Fibroblast of lung (primary cell): ENCODE data around the gene OR1L8. TPM values are rescaled to one million over a fixed set of nuclear protein-coding genes. Genes with fewer than 3 reads are reported as not detected.

Experiments used
- DNase-seq, 2 donors: peaks; one replicate each; pipeline versions ENCODE4 v3.0.0 to v3.0.0-alpha.2; 2010; ENCODE audit warnings: low read depth in 2 of 2
- H2AFZ ChIP-seq: 2 replicates; pipeline ENCODE4 v1.5.1; 2012; ENCODE audit warnings: low read length, control low read depth, inconsistent platforms
- H3K27ac ChIP-seq: 2 replicates; pipeline ENCODE4 v1.5.1; 2011; ENCODE audit warnings: low read length, control low read depth; ENCODE audit not compliant: insufficient read depth
- H3K27me3 ChIP-seq: 2 replicates; pipeline ENCODE4 v1.5.1; 2011; ENCODE audit warnings: mild to moderate bottlenecking, low read length; ENCODE audit not compliant: control insufficient read depth, insufficient read depth
- H3K36me3 ChIP-seq: 2 replicates; pipeline ENCODE4 v1.5.1; 2011; ENCODE audit warnings: low read length; ENCODE audit not compliant: control insufficient read depth, insufficient read depth
- H3K4me1 ChIP-seq: 2 replicates; pipeline ENCODE4 v1.5.1; 2011; ENCODE audit warnings: low read length; ENCODE audit not compliant: control insufficient read depth, insufficient read depth; ENCODE audit errors: extremely low read depth
- H3K4me2 ChIP-seq: 2 replicates; pipeline ENCODE4 v1.5.1; 2011; ENCODE audit warnings: low read length, control low read depth; ENCODE audit not compliant: insufficient read depth; ENCODE audit errors: extremely low read depth
- H3K4me3 ChIP-seq, 4 experiments: fragments of 200-600 bp in 1 of 4; sonication (generic) in 1 of 4; replicated peaks in 1 of 4; 2 replicates each; pipeline ENCODE4 v1.5.1; 2011 to 2016; ENCODE audit warnings: low read length in 4 of 4, low read depth in 3 of 4, mild to moderate bottlenecking in 3 of 4, control low read depth in 2 of 4, inconsistent platforms in 1 of 4, mixed read lengths in 1 of 4; ENCODE audit not compliant: insufficient read depth in 1 of 4; ENCODE audit errors: control extremely low read depth in 1 of 4
- H3K79me2 ChIP-seq: 2 replicates; pipeline ENCODE4 v1.5.1; 2012; ENCODE audit warnings: mild to moderate bottlenecking, low read length, inconsistent platforms; ENCODE audit not compliant: control insufficient read depth, insufficient read depth
- H3K9ac ChIP-seq: 2 replicates; pipeline ENCODE4 v1.5.1; 2011; ENCODE audit warnings: mild to moderate bottlenecking, low read length, control low read depth; ENCODE audit not compliant: insufficient read depth
- H3K9me3 ChIP-seq: 2 replicates; pipeline ENCODE4 v1.5.1; 2012; ENCODE audit warnings: low read depth, low read length; ENCODE audit not compliant: control insufficient read depth, insufficient read depth
- H4K20me1 ChIP-seq: 2 replicates; pipeline ENCODE4 v1.5.1; 2011; ENCODE audit warnings: low read length; ENCODE audit not compliant: control insufficient read depth, insufficient read depth; ENCODE audit errors: extremely low read depth
- CTCF ChIP-seq, 2 donors: IDR thresholded peaks in 1 of 2; conservative IDR thresholded peaks in 1 of 2; 1 replicate in 1 of 2; 2 replicates in 1 of 2; pipeline ENCODE4 v1.5.1; 2011 to 2012; ENCODE audit warnings: low read length in 2 of 2, control low read depth in 1 of 2, inconsistent platforms in 1 of 2, low read depth in 1 of 2, mild to moderate bottlenecking in 1 of 2
- EZH2 ChIP-seq: IDR thresholded peaks from 2 replicates; pipeline ENCODE4 v1.5.1; 2012; ENCODE audit warnings: low read length, control low read depth, mild to moderate bottlenecking; ENCODE audit errors: missing control alignments
- polyA plus RNA-seq, 2 donors: library from polyadenylated mRNA; depleted of rRNA in 1 of 2; stranded (reverse) in 1 of 2; unstranded in 1 of 2; fragments of >200 nt; gene quantifications; 2 replicates each; pipeline ENCODE4 v1.2.1, GENCODE V29; 2011 to 2012; ENCODE audit warnings: missing spikeins in 1 of 2
- total RNA-seq: library from RNA; depleted of rRNA; stranded (reverse); fragments of >200 nt; gene quantifications from 2 replicates; pipeline ENCODE4 v1.2.1, GENCODE V29; 2014

The OR1L8 gene
- total and polyA plus RNA-seq, 2 donors (not counting 1 experiment from before 2014, with no cell fraction given), result 0.07 TPM; not detected in 1

GRCh38 chr9:122527193-122527592 is 56.0 kb downstream of the OR1L8 start, which contains the start of gene OR1N1:
OR1N1 (minus strand) TSS chr9:122527293; CDS start chr9:122527293, 0 bp downstream.
- no peak for DNase-seq
- Histone ChIP-seq H3K9ac (no peak within 1 kb of the TSS), H3K36me3 (no peaks in the 10 kb centered on the region), H3K27me3 (no peaks in the 10 kb centered on the region), H3K79me2 (no peaks in the 10 kb centered on the region), H3K9me3 (no peaks in the 10 kb centered on the region), H2AFZ (no peak within 1 kb of the TSS), H3K27ac (no peak within 1 kb of the TSS), H3K4me2 (no peak within 1 kb of the TSS), H3K4me3 (no peak within 1 kb of the TSS), H4K20me1 (no peaks in the 10 kb centered on the region), H3K4me1 (no peaks in the 10 kb centered on the region)
- TF ChIP-seq CTCF (conservative IDR thresholded peaks at IDR 0.05 in 1 of 2, IDR thresholded peaks at IDR 0.05 in 1 of 2; ENCODE audit: low read depth in 1 of 2, low read length in 2 of 2) (no peak), EZH2 (no peak)

GRCh38 chr9:122526602-122527001 is 56.6 kb downstream of the OR1L8 start:
- no peaks in the 10 kb centered on the region for H3K9me3 ChIP-seq
- no peak for DNase-seq
- H3K9ac ChIP-seq, result no peak overlapping the region
- no peak overlapping the region for H3K4me3 ChIP-seq
- no peaks in the 10 kb centered on the region for H3K27me3 ChIP-seq
- H3K4me1 ChIP-seq, result no peaks in the 10 kb centered on the region
- H3K79me2 ChIP-seq, result no peaks in the 10 kb centered on the region
- H2AFZ ChIP-seq, result no peak overlapping the region
- no peaks in the 10 kb centered on the region for H3K36me3 ChIP-seq
- no peak for TF ChIP-seq EZH2
- no peak for TF ChIP-seq CTCF (conservative IDR thresholded peaks at IDR 0.05 in 1 of 2, IDR thresholded peaks at IDR 0.05 in 1 of 2; ENCODE audit: low read depth in 1 of 2, low read length in 2 of 2)
- no peak overlapping the region for H3K27ac ChIP-seq
- no peaks in the 10 kb centered on the region for H4K20me1 ChIP-seq
- no peak overlapping the region for H3K4me2 ChIP-seq

- Histone ChIP-seq H3K9ac (no peak overlapping the region), H2AFZ (no peak overlapping the region), H3K4me3 (no peak overlapping the region), H3K79me2 (no peaks in the 10 kb centered on the region), H3K27ac (no peak overlapping the region), H3K4me2 (no peak overlapping the region), H3K27me3 (no peaks in the 10 kb centered on the region), H3K36me3 (no peaks in the 10 kb centered on the region), H3K9me3 (no peaks in the 10 kb centered on the region), H3K4me1 (no peaks in the 10 kb centered on the region), H4K20me1 (no peaks in the 10 kb centered on the region)
- no peak for DNase-seq
- TF ChIP-seq CTCF (conservative IDR thresholded peaks at IDR 0.05 in 1 of 2, IDR thresholded peaks at IDR 0.05 in 1 of 2; ENCODE audit: low read depth in 1 of 2, low read length in 2 of 2) (no peak), EZH2 (no peak)
Observed at GRCh38 chr9:122519376-122519775, 63.8 kb downstream of the OR1L8 start.
